ENCODE results near the gene PEX11G. TPM values are rescaled to one million over a fixed set of nuclear protein-coding genes. Genes with fewer than 3 reads are reported as not detected.

The PEX11G gene
- total and polyA plus RNA-seq, 2 donors from 2014 or later, result 7.8 to 20.8 TPM

DNA sequence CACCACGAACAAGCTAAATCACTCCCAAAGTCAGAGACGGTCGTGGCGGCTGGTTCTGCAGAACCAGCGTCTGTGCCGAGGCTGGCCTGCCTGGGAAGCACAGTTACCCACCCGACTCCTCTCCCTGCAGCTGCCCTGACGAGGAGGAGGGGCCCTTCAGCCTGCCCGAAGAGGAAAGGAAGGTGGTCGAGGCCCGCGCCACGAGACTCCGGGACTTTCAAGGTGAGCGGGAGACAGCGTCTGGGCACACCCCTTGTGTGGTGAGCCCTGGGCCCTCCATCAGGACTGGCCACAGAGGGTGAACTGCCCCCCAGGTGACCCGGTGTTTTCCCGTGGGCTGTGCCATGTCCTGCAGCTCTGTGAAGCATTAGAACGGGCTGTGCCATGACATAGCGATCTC is 29.1 kb downstream of the PEX11G start:
- Histone ChIP-seq H3K9ac (ENCODE audit: low read length in 3 of 3) (no peak overlapping the region), H3K27ac (ENCODE audit: low read depth in 2 of 2, low read length in 2 of 2) (no peak overlapping the region), H3K36me3 (ENCODE audit: control insufficient read depth in 2 of 3, insufficient read depth in 3 of 3, low read length in 3 of 3) (peaks cover 0 to 26% (median 21%) of the 10 kb centered on the region in 3 donors), H3K4me3 (ENCODE audit: low read length in 3 of 3) (no peak overlapping the region), H3K27me3 (ENCODE audit: control insufficient read depth, insufficient read depth, low read length) (no peaks in the 10 kb centered on the region), H3K4me1 (ENCODE audit: control insufficient read depth in 2 of 3, insufficient read depth in 2 of 3, low read depth in 1 of 3, low read length in 3 of 3) (no peaks in the 10 kb centered on the region), H3K9me3 (ENCODE audit: control insufficient read depth in 2 of 3, insufficient read depth in 1 of 3, low read length in 3 of 3) (no peaks in the 10 kb centered on the region)
- no peak for FAIRE-seq
- TF ChIP-seq, protein P1, sequence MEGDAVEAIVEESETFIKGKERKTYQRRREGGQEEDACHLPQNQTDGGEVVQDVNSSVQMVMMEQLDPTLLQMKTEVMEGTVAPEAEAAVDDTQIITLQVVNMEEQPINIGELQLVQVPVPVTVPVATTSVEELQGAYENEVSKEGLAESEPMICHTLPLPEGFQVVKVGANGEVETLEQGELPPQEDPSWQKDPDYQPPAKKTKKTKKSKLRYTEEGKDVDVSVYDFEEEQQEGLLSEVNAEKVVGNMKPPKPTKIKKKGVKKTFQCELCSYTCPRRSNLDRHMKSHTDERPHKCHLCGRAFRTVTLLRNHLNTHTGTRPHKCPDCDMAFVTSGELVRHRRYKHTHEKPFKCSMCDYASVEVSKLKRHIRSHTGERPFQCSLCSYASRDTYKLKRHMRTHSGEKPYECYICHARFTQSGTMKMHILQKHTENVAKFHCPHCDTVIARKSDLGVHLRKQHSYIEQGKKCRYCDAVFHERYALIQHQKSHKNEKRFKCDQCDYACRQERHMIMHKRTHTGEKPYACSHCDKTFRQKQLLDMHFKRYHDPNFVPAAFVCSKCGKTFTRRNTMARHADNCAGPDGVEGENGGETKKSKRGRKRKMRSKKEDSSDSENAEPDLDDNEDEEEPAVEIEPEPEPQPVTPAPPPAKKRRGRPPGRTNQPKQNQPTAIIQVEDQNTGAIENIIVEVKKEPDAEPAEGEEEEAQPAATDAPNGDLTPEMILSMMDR (IDR thresholded peaks at IDR 0.05; ENCODE audit: borderline replicate concordance, extremely low read depth, insufficient read depth), result no peak
- intact Hi-C loops (cut with DNase I), result no loop called here
- DNase-seq, result no peak

DNA sequence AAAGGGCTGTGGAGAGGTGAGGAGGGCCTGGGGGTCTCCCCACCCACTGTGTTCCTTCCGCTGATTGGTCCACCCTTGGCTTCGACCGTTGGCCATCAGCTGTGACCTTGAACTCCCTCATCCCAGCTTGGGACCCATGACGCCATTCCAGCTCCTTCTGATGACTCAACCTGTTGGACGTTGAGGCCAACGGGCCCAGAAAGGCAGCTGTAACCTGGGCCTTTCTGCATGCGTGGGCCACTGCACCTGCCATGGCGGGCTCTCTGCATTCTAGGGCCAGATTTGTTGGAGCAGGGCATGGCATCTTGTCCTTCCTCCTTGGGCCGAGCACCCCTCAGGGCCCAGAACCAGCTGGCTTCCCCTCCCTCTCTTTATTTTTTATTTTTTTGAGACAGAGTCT is 30.2 kb downstream of the PEX11G start:
- peaks cover 0 to 1% (median 0%) of the 10 kb centered on the region in 3 donors for H3K9me3 ChIP-seq (ENCODE audit: control insufficient read depth in 2 of 3, insufficient read depth in 1 of 3, low read length in 3 of 3)
- no peak overlapping the region for H3K4me3 ChIP-seq (ENCODE audit: low read length in 3 of 3)
- peaks cover 8 to 31% (median 26%) of the 10 kb centered on the region in 3 donors for H3K36me3 ChIP-seq (ENCODE audit: control insufficient read depth in 2 of 3, insufficient read depth in 3 of 3, low read length in 3 of 3)
- intact Hi-C loops (cut with DNase I), result no loop called here
- TF ChIP-seq, protein P1 (IDR thresholded peaks at IDR 0.05; ENCODE audit: borderline replicate concordance, extremely low read depth, insufficient read depth), result no peak
- no peak overlapping the region for H3K27ac ChIP-seq (ENCODE audit: low read depth in 2 of 2, low read length in 2 of 2)
- no peak for FAIRE-seq
- no peaks in the 10 kb centered on the region for H3K4me1 ChIP-seq (ENCODE audit: control insufficient read depth in 2 of 3, insufficient read depth in 2 of 3, low read depth in 1 of 3, low read length in 3 of 3)
- DNase-seq, result no peak
- no peaks in the 10 kb centered on the region for H3K27me3 ChIP-seq (ENCODE audit: control insufficient read depth, insufficient read depth, low read length)
- H3K9ac ChIP-seq (ENCODE audit: low read length in 3 of 3), result no peak overlapping the region

DNA sequence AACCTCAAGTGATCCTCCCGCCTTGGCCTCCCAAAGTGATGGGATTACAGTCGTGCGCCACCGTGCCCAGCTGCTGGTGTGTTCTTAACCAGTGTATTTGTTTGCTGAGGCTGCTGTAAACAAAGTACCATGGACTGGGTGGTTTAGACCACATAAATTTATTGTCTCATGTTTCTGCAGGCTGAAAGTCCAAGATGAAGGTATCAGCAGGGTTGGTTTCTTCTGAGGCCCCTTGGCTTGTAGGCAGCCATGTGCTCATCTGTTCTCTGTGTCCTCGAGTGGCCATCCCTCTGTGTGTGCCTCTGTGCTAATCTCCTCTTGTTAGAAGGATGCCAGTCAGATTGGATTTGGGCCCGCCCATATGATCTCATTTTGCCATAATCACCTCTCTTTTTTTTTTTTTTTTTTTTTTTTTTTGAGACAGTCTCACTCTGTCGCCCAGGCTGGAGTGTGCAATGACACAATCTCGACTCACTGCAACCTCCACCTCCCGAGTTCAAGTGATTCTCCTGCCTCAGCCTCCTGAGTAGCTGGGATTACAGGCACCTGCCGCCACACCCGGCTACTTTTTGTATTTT is 31.8 kb downstream of the PEX11G start:
- no peak for FAIRE-seq
- DNase-seq, result no peak
- Histone ChIP-seq H3K9me3 (ENCODE audit: control insufficient read depth in 2 of 3, insufficient read depth in 1 of 3, low read length in 3 of 3) (peaks cover 0 to 1% (median 0%) of the 10 kb centered on the region in 3 donors), H3K9ac (ENCODE audit: low read length in 3 of 3) (no peak overlapping the region), H3K27me3 (ENCODE audit: control insufficient read depth, insufficient read depth, low read length) (no peaks in the 10 kb centered on the region), H3K4me3 (ENCODE audit: low read length in 3 of 3) (no peak overlapping the region), H3K27ac (ENCODE audit: low read depth in 2 of 2, low read length in 2 of 2) (no peak overlapping the region), H3K36me3 (ENCODE audit: control insufficient read depth in 2 of 3, insufficient read depth in 3 of 3, low read length in 3 of 3) (peaks cover 14 to 31% (median 26%) of the 10 kb centered on the region in 3 donors), H3K4me1 (ENCODE audit: control insufficient read depth in 2 of 3, insufficient read depth in 2 of 3, low read depth in 1 of 3, low read length in 3 of 3) (no peaks in the 10 kb centered on the region)
- intact Hi-C loops (cut with DNase I), result no loop called here
- TF ChIP-seq, protein P1 (IDR thresholded peaks at IDR 0.05; ENCODE audit: borderline replicate concordance, extremely low read depth, insufficient read depth), result no peak
